Measurements from ENCODE around the gene MAP2K5. TPM values are rescaled to one million over a fixed set of nuclear protein-coding genes. Genes with fewer than 3 reads are reported as not detected.

Gene MAP2K5
- total and polyA plus RNA-seq, 2 experiments from 2014 or later, result 6.8 to 13.6 TPM

DNA sequence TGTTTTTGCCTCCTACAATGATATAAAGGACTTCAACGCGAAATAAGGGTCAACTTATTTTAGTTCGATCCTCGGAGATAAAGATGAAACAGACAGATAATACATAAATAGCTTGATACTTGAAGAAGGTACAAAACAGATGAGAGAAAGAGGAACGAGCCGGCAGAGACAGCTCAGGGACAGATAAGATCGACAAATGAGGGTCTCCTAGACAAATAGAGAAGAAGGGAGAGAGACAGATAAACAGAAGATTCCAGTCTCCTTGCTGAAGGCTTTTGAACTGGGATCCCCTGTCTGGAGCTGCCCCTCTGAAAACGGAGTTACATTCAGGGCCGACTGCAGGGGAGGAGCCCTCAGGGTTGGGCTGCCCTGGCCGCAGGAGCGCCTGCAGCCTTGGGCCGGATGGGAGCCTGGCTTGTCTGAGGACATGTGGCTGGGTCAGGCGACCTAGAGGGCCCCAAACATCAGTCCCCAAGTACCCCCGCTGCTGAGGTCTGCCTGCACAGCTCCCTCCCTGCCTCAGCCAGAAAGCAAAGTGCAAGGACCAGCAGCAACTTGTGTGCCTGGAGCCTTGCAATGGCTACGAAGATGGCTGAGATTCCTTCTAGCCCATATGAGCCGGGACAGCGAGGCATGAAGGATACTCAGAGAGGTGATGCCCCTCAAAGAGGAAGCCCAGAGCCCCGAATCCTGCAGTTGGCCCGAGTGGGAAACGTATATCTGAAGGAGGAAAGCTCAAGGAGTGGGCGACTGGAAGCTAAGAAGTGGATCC, 281.9 kb downstream of the MAP2K5 start:
- no peak for DNase-seq (ENCODE audit: low read depth in 1 of 2, low spot score in 1 of 2)
- no peak overlapping the region for H3K4me3 ChIP-seq
- no peaks in the 10 kb centered on the region for H3K9me3 ChIP-seq (ENCODE audit: low read depth)
- TF ChIP-seq, protein P1, sequence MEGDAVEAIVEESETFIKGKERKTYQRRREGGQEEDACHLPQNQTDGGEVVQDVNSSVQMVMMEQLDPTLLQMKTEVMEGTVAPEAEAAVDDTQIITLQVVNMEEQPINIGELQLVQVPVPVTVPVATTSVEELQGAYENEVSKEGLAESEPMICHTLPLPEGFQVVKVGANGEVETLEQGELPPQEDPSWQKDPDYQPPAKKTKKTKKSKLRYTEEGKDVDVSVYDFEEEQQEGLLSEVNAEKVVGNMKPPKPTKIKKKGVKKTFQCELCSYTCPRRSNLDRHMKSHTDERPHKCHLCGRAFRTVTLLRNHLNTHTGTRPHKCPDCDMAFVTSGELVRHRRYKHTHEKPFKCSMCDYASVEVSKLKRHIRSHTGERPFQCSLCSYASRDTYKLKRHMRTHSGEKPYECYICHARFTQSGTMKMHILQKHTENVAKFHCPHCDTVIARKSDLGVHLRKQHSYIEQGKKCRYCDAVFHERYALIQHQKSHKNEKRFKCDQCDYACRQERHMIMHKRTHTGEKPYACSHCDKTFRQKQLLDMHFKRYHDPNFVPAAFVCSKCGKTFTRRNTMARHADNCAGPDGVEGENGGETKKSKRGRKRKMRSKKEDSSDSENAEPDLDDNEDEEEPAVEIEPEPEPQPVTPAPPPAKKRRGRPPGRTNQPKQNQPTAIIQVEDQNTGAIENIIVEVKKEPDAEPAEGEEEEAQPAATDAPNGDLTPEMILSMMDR (IDR thresholded peaks at IDR 0.05; ENCODE audit: low read depth, low read length), result no peak
- H3K27me3 ChIP-seq, result peaks cover 100% of the 10 kb centered on the region
- peaks cover 3% of the 10 kb centered on the region for H3K4me1 ChIP-seq (ENCODE audit: low read depth)
- no peaks in the 10 kb centered on the region for H3K36me3 ChIP-seq
- H3K27ac ChIP-seq, result no peak overlapping the region

DNA sequence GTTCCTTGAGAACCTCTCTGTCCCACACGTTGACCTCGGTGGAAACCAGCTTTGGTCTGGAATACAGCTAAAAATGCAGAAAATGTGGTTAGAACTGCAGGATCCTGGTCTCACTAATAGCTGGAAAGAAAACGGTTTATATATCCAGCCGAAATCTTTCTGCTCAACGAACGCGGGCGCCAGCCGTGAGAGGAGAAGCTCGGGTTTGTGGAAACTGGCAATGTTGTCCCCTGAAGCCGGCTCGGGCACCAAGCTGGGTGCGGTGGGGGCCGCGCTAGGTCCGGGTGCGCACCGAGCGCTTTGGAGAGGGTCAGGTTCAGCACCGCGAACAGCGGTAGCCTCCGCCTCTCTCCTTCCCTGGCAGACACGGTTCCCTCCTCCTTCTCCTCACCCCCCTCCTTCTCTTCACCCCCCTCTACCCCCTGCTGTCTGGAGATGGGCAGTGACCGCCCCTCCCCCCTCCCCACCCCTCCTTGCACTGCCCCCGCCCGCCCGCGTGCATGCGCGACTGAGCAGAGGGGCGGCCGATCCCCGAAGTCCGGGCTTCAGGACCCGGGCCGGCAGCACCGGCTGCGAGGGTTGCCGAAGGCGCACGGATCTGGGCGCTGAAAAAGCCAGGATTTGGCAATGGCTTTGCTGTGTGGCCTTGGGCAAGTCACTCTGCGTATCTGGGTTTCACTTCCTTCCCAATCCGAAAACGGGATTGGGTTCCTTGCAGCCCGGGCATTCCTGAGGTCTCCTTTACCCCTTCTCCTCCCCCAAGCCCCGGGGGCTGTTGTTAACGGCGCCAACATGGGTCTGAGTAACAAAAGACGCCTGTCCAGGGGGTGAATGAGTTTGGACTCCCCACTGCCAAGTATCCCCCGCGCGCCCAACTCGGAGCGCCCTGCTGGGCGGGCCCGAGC, 282.7 kb downstream of the MAP2K5 start, which contains the start of gene SKOR1:
Gene SKOR1, plus strand, starts transcription at position 534 of the 905 bp plus-strand sequence. Its CDS starts 94 bp downstream, at position 628.
- H3K4me1 ChIP-seq (ENCODE audit: low read depth), result peaks cover 3% of the 10 kb centered on the region
- no peak within 1 kb of the TSS for H3K4me3 ChIP-seq
- peaks cover 100% of the 10 kb centered on the region for H3K27me3 ChIP-seq
- no peaks in the 10 kb centered on the region for H3K9me3 ChIP-seq (ENCODE audit: low read depth)
- no peaks in the 10 kb centered on the region for H3K36me3 ChIP-seq
- TF ChIP-seq, protein P1 (IDR thresholded peaks at IDR 0.05; ENCODE audit: low read depth, low read length), result no peak
- H3K27ac ChIP-seq, result no peak within 1 kb of the TSS
- DNase-seq (ENCODE audit: low read depth in 1 of 2, low spot score in 1 of 2), result peak; percentile 57 to 65

DNA sequence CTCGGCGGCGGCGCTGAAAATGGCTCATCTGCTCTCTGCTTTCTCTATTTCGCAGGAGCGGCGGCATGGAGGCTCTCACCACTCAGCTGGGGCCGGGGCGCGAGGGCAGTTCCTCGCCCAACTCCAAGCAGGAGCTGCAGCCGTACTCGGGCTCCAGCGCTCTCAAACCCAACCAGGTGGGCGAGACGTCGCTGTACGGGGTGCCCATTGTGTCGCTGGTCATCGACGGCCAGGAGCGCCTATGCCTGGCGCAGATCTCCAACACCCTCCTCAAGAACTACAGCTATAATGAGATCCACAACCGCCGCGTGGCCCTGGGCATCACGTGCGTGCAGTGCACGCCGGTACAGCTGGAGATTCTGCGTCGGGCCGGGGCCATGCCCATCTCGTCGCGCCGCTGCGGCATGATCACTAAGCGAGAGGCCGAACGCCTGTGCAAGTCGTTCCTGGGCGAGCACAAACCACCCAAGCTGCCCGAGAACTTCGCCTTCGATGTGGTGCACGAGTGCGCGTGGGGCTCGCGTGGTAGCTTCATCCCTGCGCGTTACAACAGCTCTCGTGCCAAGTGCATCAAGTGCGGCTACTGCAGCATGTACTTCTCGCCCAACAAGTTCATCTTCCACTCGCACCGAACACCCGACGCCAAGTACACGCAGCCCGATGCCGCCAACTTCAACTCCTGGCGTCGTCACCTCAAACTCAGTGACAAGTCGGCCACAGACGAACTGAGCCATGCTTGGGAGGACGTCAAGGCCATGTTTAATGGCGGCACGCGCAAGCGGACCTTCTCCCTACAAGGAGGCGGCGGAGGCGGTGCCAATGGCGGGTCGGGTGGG, 283.6 kb downstream of the MAP2K5 start:
- no peak for DNase-seq (ENCODE audit: low read depth in 1 of 2, low spot score in 1 of 2)

DNA sequence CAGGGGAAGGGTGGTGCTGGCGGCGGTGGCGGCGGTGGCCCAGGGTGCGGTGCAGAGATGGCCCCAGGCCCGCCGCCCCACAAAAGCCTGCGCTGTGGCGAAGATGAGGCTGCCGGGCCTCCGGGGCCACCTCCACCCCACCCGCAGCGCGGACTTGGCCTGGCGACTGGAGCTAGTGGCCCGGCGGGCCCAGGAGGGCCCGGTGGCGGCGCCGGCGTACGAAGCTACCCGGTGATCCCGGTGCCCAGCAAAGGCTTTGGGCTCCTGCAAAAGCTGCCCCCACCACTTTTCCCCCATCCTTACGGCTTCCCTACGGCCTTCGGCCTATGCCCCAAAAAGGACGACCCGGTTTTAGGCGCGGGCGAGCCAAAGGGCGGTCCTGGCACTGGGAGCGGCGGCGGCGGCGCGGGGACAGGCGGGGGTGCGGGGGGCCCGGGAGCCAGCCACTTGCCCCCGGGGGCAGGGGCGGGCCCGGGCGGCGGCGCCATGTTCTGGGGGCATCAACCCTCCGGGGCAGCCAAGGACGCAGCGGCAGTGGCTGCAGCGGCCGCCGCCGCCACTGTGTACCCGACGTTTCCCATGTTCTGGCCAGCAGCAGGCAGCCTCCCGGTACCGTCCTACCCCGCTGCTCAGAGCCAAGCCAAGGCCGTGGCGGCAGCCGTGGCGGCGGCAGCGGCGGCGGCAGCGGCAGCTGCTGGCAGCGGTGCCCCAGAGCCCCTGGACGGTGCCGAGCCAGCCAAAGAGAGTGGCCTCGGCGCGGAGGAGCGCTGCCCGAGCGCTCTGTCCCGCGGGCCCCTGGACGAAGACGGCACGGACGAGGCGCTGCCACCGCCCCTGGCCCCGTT, 284.4 kb downstream of the MAP2K5 start:
- no peak overlapping the region for H3K4me3 ChIP-seq
- H3K36me3 ChIP-seq, result no peaks in the 10 kb centered on the region
- H3K9me3 ChIP-seq (ENCODE audit: low read depth), result no peaks in the 10 kb centered on the region
- no peak for DNase-seq (ENCODE audit: low read depth in 1 of 2, low spot score in 1 of 2)
- no peak overlapping the region for H3K27ac ChIP-seq
- peaks cover 3% of the 10 kb centered on the region for H3K4me1 ChIP-seq (ENCODE audit: low read depth)
- peaks cover 100% of the 10 kb centered on the region for H3K27me3 ChIP-seq
- TF ChIP-seq, protein P1 (IDR thresholded peaks at IDR 0.05; ENCODE audit: low read depth, low read length), result no peak

More for the DNA sequence above, 283.6 kb downstream of the MAP2K5 start:
- H3K9me3 ChIP-seq (ENCODE audit: low read depth), result no peaks in the 10 kb centered on the region
- H3K27ac ChIP-seq, result no peak overlapping the region
- H3K36me3 ChIP-seq, result no peaks in the 10 kb centered on the region
- H3K27me3 ChIP-seq, result peaks cover 100% of the 10 kb centered on the region
- H3K4me3 ChIP-seq, result no peak overlapping the region
- peaks cover 3% of the 10 kb centered on the region for H3K4me1 ChIP-seq (ENCODE audit: low read depth)
- TF ChIP-seq, protein P1 (IDR thresholded peaks at IDR 0.05; ENCODE audit: low read depth, low read length), result no peak

Data from cardiac muscle cell (in vitro differentiated cells and primary cell).